Mesendoderm (in vitro differentiated cells): ENCODE results near the gene PTGES3L. TPM values are rescaled to one million over a fixed set of nuclear protein-coding genes. Genes with fewer than 3 reads are reported as not detected.

Source experiments
- small RNA-seq: library from polyadenylated mRNA; stranded (forward); fragments of <200 nt; extraction: miRNeasy Mini kit (QIAGEN cat#:217004); gene quantifications from one replicate; pipeline ENCODE3, GENCODE V24; 2013; ENCODE audit not compliant: insufficient read depth

Gene PTGES3L

Small RNA genes within 50 kb of the gene (small RNA-seq; reads per million reads assigned to genes)
- not detected for gene AARSD1
- not detected for gene RF00561
